B cell (primary cell): ENCODE data around the gene TOB2. TPM values are rescaled to one million over a fixed set of nuclear protein-coding genes. Genes with fewer than 3 reads are reported as not detected.

Source experiments
- ATAC-seq: fragments of 200-7000 bp; cut with Tn5 transposase; one replicate; pipeline ENCODE4 v1.10.0; 2021; ENCODE audit warnings: low read depth, mild to moderate bottlenecking, moderate number of reproducible peaks, moderate library complexity
- CTCF ChIA-PET: fragments of 350-600 bp; sonication (Branson Sonifier 250); formaldehyde crosslinking; loops from one replicate; lab custom pipeline; 2021; ENCODE audit warnings: antibody characterized with exemption, inconsistent platforms; lab: Charles Lee
- POLR2A ChIA-PET: fragments of 350-600 bp; sonication (Branson Sonifier 250); formaldehyde crosslinking; loops from one replicate; lab custom pipeline; 2021; ENCODE audit warnings: antibody characterized with exemption; lab: Charles Lee
- DNase-seq: peaks from one replicate; pipeline ENCODE4 v3.0.0; 2013
- H2AFZ ChIP-seq: 2 replicates; pipeline ENCODE4 v1.6.1; 2012; ENCODE audit warnings: mild to moderate bottlenecking, low read depth, low read length; ENCODE audit not compliant: insufficient read depth, poor library complexity, severe bottlenecking
- H3K27ac ChIP-seq, 2 donors: 1 replicate in 1 of 2; 2 replicates in 1 of 2; pipeline ENCODE4 v1.5.1; 2012 to 2013; ENCODE audit warnings: low read length in 2 of 2, mild to moderate bottlenecking in 2 of 2, moderate library complexity in 1 of 2
- H3K27me3 ChIP-seq, 4 experiments: fragments of 200-600 bp in 1 of 4; sonication (generic) in 1 of 4; replicated peaks in 1 of 4; 1 replicate in 2 of 4; 2 replicates in 2 of 4; pipeline versions ENCODE4 v1.6.1 to v1.7.0; 2013 to 2016; ENCODE audit warnings: low read length in 3 of 4, mild to moderate bottlenecking in 2 of 4, mixed read lengths in 1 of 4, moderate library complexity in 1 of 4; ENCODE audit not compliant: insufficient read depth in 4 of 4, control insufficient read depth in 3 of 4; ENCODE audit errors: control extremely low read depth in 1 of 4
- H3K36me3 ChIP-seq, 2 experiments: replicated peaks in 1 of 2; 1 replicate in 1 of 2; 2 replicates in 1 of 2; pipeline versions ENCODE4 v1.6.1 to v1.7.1; 2013; ENCODE audit warnings: low read length in 1 of 2; ENCODE audit not compliant: insufficient read depth in 2 of 2, control insufficient read depth in 1 of 2; ENCODE audit errors: control extremely low read depth in 1 of 2, extremely low read depth in 1 of 2
- H3K4me1 ChIP-seq, 2 donors: fragments of 200-600 bp in 1 of 2; sonication (generic) in 1 of 2; 1 replicate in 1 of 2; 2 replicates in 1 of 2; pipeline versions ENCODE4 v1.5.1 to v1.6.1; 2013 to 2017; ENCODE audit warnings: low read length in 2 of 2; ENCODE audit not compliant: control insufficient read depth in 2 of 2, insufficient read depth in 2 of 2
- H3K4me2 ChIP-seq: replicated peaks from 2 replicates; pipeline ENCODE3; 2012; ENCODE audit warnings: mild to moderate bottlenecking, low read depth, low read length; ENCODE audit not compliant: poor library complexity, severe bottlenecking
- H3K4me3 ChIP-seq, 5 experiments: fragments of 200-600 bp in 1 of 5; sonication (generic) in 1 of 5; 1 replicate in 3 of 5; 2 replicates in 2 of 5; pipeline versions ENCODE4 v1.5.1 to v1.7.0; 2011 to 2016; ENCODE audit warnings: low read length in 4 of 5, mild to moderate bottlenecking in 4 of 5, low read depth in 2 of 5, control low read depth in 1 of 5, moderate library complexity in 1 of 5; ENCODE audit not compliant: insufficient read depth in 1 of 5; ENCODE audit errors: control extremely low read depth in 1 of 5, extremely low read depth in 1 of 5
- H3K79me2 ChIP-seq: fragments of 200-600 bp; sonication (generic); one replicate; pipeline ENCODE4 v1.6.0; 2016; ENCODE audit warnings: low read length; ENCODE audit not compliant: control insufficient read depth, insufficient read depth
- H3K9ac ChIP-seq: fragments of 200-600 bp; sonication (generic); 2 replicates; pipeline ENCODE4 v1.6.1; 2017; ENCODE audit warnings: mild to moderate bottlenecking, low read length, moderate library complexity
- H3K9me3 ChIP-seq, 3 donors: one replicate each; pipeline versions ENCODE4 v1.6.1 to v1.7.1; 2013; ENCODE audit warnings: low read length in 2 of 3; ENCODE audit not compliant: control insufficient read depth in 2 of 3, insufficient read depth in 1 of 3; ENCODE audit errors: control extremely low read depth in 1 of 3
- H4K20me1 ChIP-seq: 2 replicates; pipeline ENCODE4 v1.6.0; 2012; ENCODE audit warnings: mild to moderate bottlenecking, low read length; ENCODE audit not compliant: insufficient read depth, control insufficient read depth, poor library complexity, severe bottlenecking
- H3K27ac Mint-ChIP-seq: one replicate; pipeline ENCODE4 v1.8.0; 2021; ENCODE audit warnings: mixed read lengths
- H3K27me3 Mint-ChIP-seq: one replicate; pipeline ENCODE4 v1.8.0; 2021; ENCODE audit warnings: mixed read lengths
- H3K4me1 Mint-ChIP-seq: one replicate; pipeline ENCODE4 v1.8.0; 2021; ENCODE audit warnings: mixed read lengths
- H3K4me3 Mint-ChIP-seq: one replicate; pipeline ENCODE4 v1.8.0; 2021; ENCODE audit warnings: mixed read lengths
- H3K9me3 Mint-ChIP-seq: one replicate; pipeline ENCODE4 v1.8.0; 2022; ENCODE audit warnings: mixed read lengths; ENCODE audit not compliant: insufficient read depth
- CTCF ChIP-seq: fragments of 200-600 bp; IDR thresholded peaks from one replicate; pipeline ENCODE4 v1.8.0; 2022; ENCODE audit warnings: antibody characterized with exemption, mild to moderate bottlenecking
- EZH2 ChIP-seq: IDR thresholded peaks from 2 replicates; pipeline ENCODE4 v1.6.1; 2012; ENCODE audit warnings: borderline replicate concordance, low read depth, mild to moderate bottlenecking, moderate library complexity, low read length; ENCODE audit not compliant: insufficient read depth, poor library complexity, severe bottlenecking
- WGBS: methylation state at CpG from one replicate; pipeline ENCODE4 v1.1.5; 2013; ENCODE audit warnings: missing lambda C conversion rate; ENCODE audit not compliant: insufficient coverage; 5-methylcytosine and 5-hydroxymethylcytosine counted together
- intact Hi-C: fragments of 100-400 bp; cut with micrococcal nuclease; formaldehyde crosslinking; loops from one replicate; pipeline ENCODE4 v1.10.0; 2022
- polyA plus RNA-seq: library from polyadenylated mRNA; depleted of rRNA; stranded (reverse); fragments of >200 nt; gene quantifications from 2 replicates; pipeline ENCODE4 v1.2.3, GENCODE V29; 2012
- total RNA-seq, 2 donors: library from RNA; stranded (reverse); fragments of 120-200 nt in 1 of 2; gene quantifications; 1 replicate in 1 of 2; 2 replicates in 1 of 2; pipeline versions ENCODE4 v1.2.3 to v1.2.4, GENCODE V29; 2013 to 2022

Gene TOB2
- total and polyA plus RNA-seq, 2 donors (not counting 1 experiment from before 2014, with no cell fraction given) = 40.4 to 56.0 TPM

GRCh38 chr22:41397143-41397811, 49.3 kb downstream of the TOB2 start:
- Histone ChIP-seq H3K4me1 (no peaks in the 10 kb centered on the region), H3K4me2 (no peak overlapping the region), H3K36me3 (peaks cover 0 to 20% of the 10 kb centered on the region in 2 experiments), H3K4me3 (no peak overlapping the region), H2AFZ (no peak overlapping the region), H3K79me2 (no peaks in the 10 kb centered on the region), H4K20me1 (no peaks in the 10 kb centered on the region), H3K27me3 (no peaks in the 10 kb centered on the region), H3K27ac (no peak overlapping the region), H3K9me3 (no peaks in the 10 kb centered on the region), H3K9ac (no peak overlapping the region)
- intact Hi-C loops = no loop called here
- TF ChIP-seq CTCF = no peak
- TF ChIP-seq EZH2 = no peak
- DNase-seq (no peak), ATAC-seq (no peak)
- ChIA-PET CTCF (interaction anchor here (9.7 kb wide), 1 partner anchor 120 kb away, joined by 177 read pairs; no protein-coding TSS in a partner anchor), POLR2A (no interaction called here)
- no peaks in the 10 kb centered on the region for H3K9me3 Mint-ChIP-seq
- no peaks in the 10 kb centered on the region for H3K4me1 Mint-ChIP-seq
- no peaks in the 10 kb centered on the region for H3K27me3 Mint-ChIP-seq
- no peak overlapping the region for H3K27ac Mint-ChIP-seq
- H3K4me3 Mint-ChIP-seq = no peak overlapping the region
- WGBS = 96% methylated on average over 17 of the region's 19 CpGs

DNA sequence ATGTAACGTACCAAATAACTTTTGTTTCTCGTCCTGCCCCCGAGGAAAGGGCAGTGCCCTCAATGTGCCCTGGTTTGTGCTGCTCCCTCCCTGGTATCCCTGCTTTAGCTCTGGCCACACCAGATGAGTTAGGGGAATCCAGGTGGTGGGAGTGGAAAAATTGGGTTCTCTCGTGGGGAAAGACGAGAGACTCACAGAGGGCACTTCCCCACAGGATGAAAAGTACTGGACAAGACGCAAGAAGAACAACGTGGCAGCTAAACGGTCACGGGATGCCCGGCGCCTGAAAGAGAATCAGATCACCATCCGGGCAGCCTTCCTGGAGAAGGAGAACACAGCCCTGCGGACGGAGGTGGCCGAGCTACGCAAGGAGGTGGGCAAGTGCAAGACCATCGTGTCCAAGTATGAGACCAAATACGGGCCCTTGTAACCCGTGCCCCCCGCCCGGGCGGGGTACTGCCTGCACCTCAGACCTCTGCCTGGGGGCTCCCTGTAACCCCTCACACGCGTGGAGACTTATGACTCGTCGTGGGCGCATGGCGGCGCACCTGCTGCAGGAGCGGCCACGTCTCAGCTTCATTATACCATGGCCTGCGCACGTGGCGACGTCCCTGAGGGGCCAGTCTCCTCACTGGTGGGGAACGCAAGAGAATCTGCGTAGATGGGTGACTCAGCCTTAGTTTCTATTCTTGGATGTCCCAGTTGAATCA, 50.9 kb downstream of the TOB2 start:
- H3K9me3 Mint-ChIP-seq = no peaks in the 10 kb centered on the region
- Histone ChIP-seq H4K20me1 (no peaks in the 10 kb centered on the region), H3K36me3 (peaks cover 0 to 25% of the 10 kb centered on the region in 2 experiments), H3K79me2 (no peaks in the 10 kb centered on the region), H2AFZ (no peak overlapping the region), H3K27ac (no peak overlapping the region), H3K9me3 (no peaks in the 10 kb centered on the region), H3K27me3 (no peaks in the 10 kb centered on the region), H3K4me3 (no peak overlapping the region), H3K9ac (no peak overlapping the region), H3K4me2 (no peak overlapping the region), H3K4me1 (no peaks in the 10 kb centered on the region)
- TF ChIP-seq CTCF (no peak), EZH2 (no peak)
- no peak overlapping the region for H3K27ac Mint-ChIP-seq
- H3K27me3 Mint-ChIP-seq = no peaks in the 10 kb centered on the region
- intact Hi-C loops = no loop called here
- POLR2A ChIA-PET = no interaction called here
- H3K4me1 Mint-ChIP-seq = no peaks in the 10 kb centered on the region
- DNase-seq = no peak
- no peak for ATAC-seq
- no peak overlapping the region for H3K4me3 Mint-ChIP-seq
- CTCF ChIA-PET = interaction anchor here (1.6 to 9.7 kb wide), 2 partner anchors 121 to 131 kb away, joined by 4 to 177 read pairs; no protein-coding TSS in a partner anchor
- WGBS = 98% methylated on average over 35 of the region's 37 CpGs
